NB4 (cell line): ENCODE data around the gene CHD2.

Experiments
- CTCF ChIP-seq: IDR thresholded peaks from one replicate; pipeline ENCODE4 v1.5.1; 2012; ENCODE audit warnings: low read depth, low read length
- MAX ChIP-seq: IDR thresholded peaks from 2 replicates; pipeline ENCODE4 v1.6.1; 2011; ENCODE audit warnings: low read depth, low read length
- MYC ChIP-seq: IDR thresholded peaks from 2 replicates; pipeline ENCODE4 v1.6.1; 2011; ENCODE audit warnings: low read depth, low read length
- POLR2A ChIP-seq: IDR thresholded peaks from 2 replicates; pipeline ENCODE4 v1.6.1; 2011; ENCODE audit warnings: mild to moderate bottlenecking; ENCODE audit not compliant: insufficient read length; ENCODE audit errors: extremely low read depth

GRCh38 chr15:92853222-92853621 is 46.9 kb upstream of the CHD2 start:
- TF ChIP-seq CTCF (no peak), POLR2A (no peak), MYC (no peak), MAX (no peak)
